Measurements from ENCODE around the gene KCNT2. TPM values are rescaled to one million over a fixed set of nuclear protein-coding genes. Genes with fewer than 3 reads are reported as not detected.
"Not testable (repeated sequence)": the region's sequence is repeated elsewhere in the genome, so short reads cannot be mapped to it uniquely, and the experiment has no call there.

KCNT2 gene
- total RNA-seq, 3 donors from 2014 or later: 2.6 to 3.7 (median 3.0) TPM

DNA sequence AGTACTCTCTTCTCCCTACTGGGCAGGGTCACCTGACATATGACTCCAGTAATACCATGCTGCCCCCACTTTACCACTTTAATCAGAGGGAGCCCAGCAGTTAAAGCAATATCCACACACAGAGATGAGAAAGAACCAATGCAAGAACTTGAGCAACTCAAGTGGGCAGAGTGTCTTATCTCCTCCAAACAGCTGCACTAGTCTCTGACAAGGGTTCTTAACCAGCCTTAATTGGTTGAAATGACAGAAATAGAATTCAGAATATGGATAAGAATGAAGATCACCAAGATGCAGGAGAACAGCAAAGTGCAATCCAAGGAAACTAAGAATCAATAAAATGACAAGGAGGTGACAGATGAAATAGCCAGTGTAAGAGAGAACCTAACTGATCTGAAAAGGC lies 91.0 kb downstream of the KCNT2 start:
- no peaks in the 10 kb centered on the region for H3K36me3 ChIP-seq
- DNase-seq (ENCODE audit: low spot score in 2 of 2): no peak
- intact Hi-C loops (cut with DNase I; ENCODE audit: low total_unique reads): no loop called here

DNA sequence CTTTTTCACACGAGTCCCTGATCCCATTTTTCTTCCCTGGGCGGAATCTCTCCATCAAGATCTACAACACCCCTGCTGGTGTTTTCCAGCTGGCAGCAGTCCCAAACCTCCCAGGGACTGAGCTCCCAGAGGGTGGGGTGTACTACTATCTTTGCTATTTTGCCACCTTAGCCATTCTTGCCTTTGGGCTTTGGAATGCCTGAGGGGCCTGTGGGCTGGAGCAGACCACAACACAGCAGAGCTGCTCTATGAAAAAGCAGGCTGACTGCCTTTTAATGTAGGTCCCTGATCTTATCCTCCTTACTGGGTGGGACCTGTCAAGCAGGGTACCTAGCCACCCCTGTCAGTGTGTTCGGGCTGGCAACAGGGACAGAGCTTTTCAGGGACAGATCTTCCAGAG lies 91.9 kb downstream of the KCNT2 start:
- Histone ChIP-seq H3K27ac (no peak overlapping the region), H3K9me3 (peaks cover 0 to 2% of the 10 kb centered on the region in 2 donors), H3K4me3 (no peak overlapping the region), H3K36me3 (no peaks in the 10 kb centered on the region), H3K4me1 (no peaks in the 10 kb centered on the region), H3K27me3 (no peaks in the 10 kb centered on the region)
- intact Hi-C loops (cut with DNase I; ENCODE audit: low total_unique reads): no loop called here
- no peak for TF ChIP-seq POLR2A (IDR thresholded peaks at IDR 0.05)
- no peak for TF ChIP-seq POLR2AphosphoS5 (IDR thresholded peaks at IDR 0.05)
- TF ChIP-seq, protein P1, sequence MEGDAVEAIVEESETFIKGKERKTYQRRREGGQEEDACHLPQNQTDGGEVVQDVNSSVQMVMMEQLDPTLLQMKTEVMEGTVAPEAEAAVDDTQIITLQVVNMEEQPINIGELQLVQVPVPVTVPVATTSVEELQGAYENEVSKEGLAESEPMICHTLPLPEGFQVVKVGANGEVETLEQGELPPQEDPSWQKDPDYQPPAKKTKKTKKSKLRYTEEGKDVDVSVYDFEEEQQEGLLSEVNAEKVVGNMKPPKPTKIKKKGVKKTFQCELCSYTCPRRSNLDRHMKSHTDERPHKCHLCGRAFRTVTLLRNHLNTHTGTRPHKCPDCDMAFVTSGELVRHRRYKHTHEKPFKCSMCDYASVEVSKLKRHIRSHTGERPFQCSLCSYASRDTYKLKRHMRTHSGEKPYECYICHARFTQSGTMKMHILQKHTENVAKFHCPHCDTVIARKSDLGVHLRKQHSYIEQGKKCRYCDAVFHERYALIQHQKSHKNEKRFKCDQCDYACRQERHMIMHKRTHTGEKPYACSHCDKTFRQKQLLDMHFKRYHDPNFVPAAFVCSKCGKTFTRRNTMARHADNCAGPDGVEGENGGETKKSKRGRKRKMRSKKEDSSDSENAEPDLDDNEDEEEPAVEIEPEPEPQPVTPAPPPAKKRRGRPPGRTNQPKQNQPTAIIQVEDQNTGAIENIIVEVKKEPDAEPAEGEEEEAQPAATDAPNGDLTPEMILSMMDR (IDR thresholded peaks at IDR 0.05): no peak
- DNase-seq (ENCODE audit: low spot score in 2 of 2): no peak

More for the DNA sequence above, 91.0 kb downstream of the KCNT2 start:
- TF ChIP-seq POLR2A (IDR thresholded peaks at IDR 0.05) (no peak), POLR2AphosphoS5 (IDR thresholded peaks at IDR 0.05) (no peak)
- TF ChIP-seq, protein P1 (IDR thresholded peaks at IDR 0.05): no peak
- H3K9me3 ChIP-seq: peaks cover 0 to 4% of the 10 kb centered on the region in 2 donors
- H3K27ac ChIP-seq: no peak overlapping the region
- H3K4me1 ChIP-seq: no peaks in the 10 kb centered on the region
- H3K27me3 ChIP-seq: no peaks in the 10 kb centered on the region
- H3K4me3 ChIP-seq: no peak overlapping the region

DNA sequence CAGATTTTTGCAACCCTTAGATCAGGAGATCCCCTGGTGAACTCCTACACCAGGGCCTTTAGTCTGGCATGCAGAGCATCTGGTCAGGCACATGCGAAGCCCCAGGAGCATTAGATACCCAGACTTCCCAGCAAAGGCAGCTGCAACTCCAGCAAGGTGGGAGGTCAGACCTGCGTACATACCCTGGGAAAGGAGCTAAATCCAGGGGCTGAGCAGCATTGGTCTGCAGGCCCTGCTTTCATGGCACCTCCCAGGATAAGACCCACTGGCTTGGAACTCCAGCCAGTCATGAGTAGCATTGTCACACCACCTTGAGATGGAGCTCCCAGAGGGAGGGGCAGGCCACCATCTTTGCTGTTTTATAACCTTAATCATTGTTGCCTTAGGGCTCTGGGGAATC lies 92.3 kb downstream of the KCNT2 start:
- no peak for DNase-seq (ENCODE audit: low spot score in 2 of 2)
- H3K4me3 ChIP-seq: no peak overlapping the region
- no peaks in the 10 kb centered on the region for H3K36me3 ChIP-seq
- H3K27me3 ChIP-seq: no peaks in the 10 kb centered on the region
- H3K9me3 ChIP-seq: no peaks in the 10 kb centered on the region
- H3K27ac ChIP-seq: no peak overlapping the region
- TF ChIP-seq, protein P1 (IDR thresholded peaks at IDR 0.05): no peak
- TF ChIP-seq POLR2A (IDR thresholded peaks at IDR 0.05): no peak
- intact Hi-C loops (cut with DNase I; ENCODE audit: low total_unique reads): no loop called here
- no peaks in the 10 kb centered on the region for H3K4me1 ChIP-seq

DNA sequence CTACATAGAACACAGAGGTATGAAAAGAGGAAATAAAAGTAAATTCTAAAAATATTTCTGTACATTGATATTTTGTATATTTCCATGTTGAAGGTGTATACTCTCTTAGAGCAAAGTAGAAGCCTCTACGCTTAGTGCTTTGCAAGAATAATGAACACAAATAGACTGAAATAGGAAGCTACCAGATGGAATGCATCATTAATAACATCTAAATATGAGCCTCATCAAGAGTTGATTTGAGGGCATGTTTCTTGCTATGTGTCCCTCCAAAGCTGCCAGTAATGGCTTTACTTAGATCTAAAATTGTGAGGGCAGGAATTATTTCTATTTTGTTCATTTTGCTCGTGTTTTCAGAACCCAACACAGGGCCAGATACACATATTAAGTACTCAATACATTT lies 94.4 kb downstream of the KCNT2 start:
- no peaks in the 10 kb centered on the region for H3K9me3 ChIP-seq
- TF ChIP-seq, protein P1 (IDR thresholded peaks at IDR 0.05): no peak
- TF ChIP-seq POLR2AphosphoS5 (IDR thresholded peaks at IDR 0.05) (no peak), POLR2A (IDR thresholded peaks at IDR 0.05) (no peak)
- no peaks in the 10 kb centered on the region for H3K36me3 ChIP-seq
- DNase-seq (ENCODE audit: low spot score in 2 of 2): no peak
- H3K27me3 ChIP-seq: no peaks in the 10 kb centered on the region
- H3K27ac ChIP-seq: no peak overlapping the region
- intact Hi-C loops (cut with DNase I; ENCODE audit: low total_unique reads): no loop called here
- H3K4me1 ChIP-seq: no peaks in the 10 kb centered on the region
- H3K4me3 ChIP-seq: no peak overlapping the region

DNA sequence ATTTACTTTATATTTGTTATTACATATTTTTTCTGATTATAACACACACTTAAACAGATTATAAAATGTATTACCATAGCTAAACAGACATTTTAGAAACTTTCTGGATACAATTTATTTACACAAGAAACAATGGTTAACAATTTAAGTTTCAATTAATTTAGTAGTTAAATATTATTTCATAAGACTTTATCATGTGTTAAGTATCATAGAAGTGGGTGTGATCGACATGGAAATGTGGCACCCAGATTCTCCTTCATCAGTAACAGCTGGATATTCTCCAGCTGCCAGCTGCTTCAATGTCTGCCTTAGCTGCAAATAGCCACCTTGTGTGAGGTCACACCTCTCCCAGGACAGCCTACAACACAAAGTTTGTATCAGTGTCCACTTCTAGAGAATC lies 97.8 kb downstream of the KCNT2 start:
- Histone ChIP-seq H3K36me3 (no peaks in the 10 kb centered on the region), H3K4me3 (no peak overlapping the region), H3K27me3 (no peaks in the 10 kb centered on the region), H3K4me1 (no peaks in the 10 kb centered on the region), H3K9me3 (no peaks in the 10 kb centered on the region), H3K27ac (no peak overlapping the region)
- DNase-seq (ENCODE audit: low spot score in 2 of 2): no peak
- TF ChIP-seq, protein P1 (IDR thresholded peaks at IDR 0.05): no peak
- TF ChIP-seq POLR2AphosphoS5 (IDR thresholded peaks at IDR 0.05): no peak
- no peak for TF ChIP-seq POLR2A (IDR thresholded peaks at IDR 0.05)
- intact Hi-C loops (cut with DNase I; ENCODE audit: low total_unique reads): no loop called here

DNA sequence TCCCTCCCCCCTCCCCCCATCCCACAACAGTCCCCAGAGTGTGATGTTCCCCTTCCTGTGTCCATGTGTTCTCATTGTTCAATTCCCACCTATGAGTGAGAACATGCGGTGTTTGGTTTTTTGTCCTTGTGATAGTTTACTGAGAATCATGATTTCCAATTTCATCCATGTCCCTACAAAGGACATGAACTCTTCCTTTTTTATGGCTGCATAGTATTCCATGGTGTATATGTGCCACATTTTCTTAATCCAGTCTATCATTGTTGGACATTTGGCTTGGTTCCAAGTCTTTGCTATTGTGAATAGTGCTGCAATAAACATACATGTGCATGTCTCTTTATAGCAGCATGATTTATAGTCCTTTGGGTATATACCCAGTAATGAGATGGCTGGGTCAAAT lies 104.0 kb downstream of the KCNT2 start:
- H3K27me3 ChIP-seq; DNase-seq (ENCODE audit: low spot score in 2 of 2); intact Hi-C loops (cut with DNase I; ENCODE audit: low total_unique reads); H3K4me1 ChIP-seq; H3K4me3 ChIP-seq; H3K36me3 ChIP-seq; H3K27ac ChIP-seq; H3K9me3 ChIP-seq: not testable (repeated sequence)
